ENCODE results near the gene ELP1.

DNA sequence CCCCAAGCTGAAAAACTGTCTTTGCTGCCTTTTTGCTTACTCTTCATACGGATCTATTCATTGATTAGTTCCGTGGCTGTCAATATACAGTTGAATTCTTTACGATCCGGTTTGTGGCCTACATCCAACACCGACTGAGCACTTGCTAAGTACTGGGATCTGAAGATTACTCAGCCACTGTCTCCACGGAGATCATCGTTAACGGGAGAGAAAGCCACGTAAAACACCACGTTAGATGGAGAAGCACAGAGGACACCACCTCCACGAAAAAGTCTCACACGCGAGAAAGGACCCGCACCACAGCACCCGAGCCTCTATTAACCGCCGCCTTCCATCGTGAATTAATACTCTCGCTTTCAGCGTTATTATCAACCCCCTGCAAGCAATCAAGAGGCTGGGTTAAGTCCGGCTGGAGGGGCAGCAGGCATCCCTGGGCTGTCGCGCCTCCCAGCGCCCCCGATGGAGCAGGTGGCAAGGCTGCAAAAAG is 650 bp downstream of the ELP1 start:
- TF ChIP-seq POLR2A (IDR thresholded peaks at IDR 0.05), result no peak
- no peak for TF ChIP-seq CTCF (IDR thresholded peaks at IDR 0.05)
